ENCODE data around the gene ZNF277. TPM values are rescaled to one million over a fixed set of nuclear protein-coding genes. Genes with fewer than 3 reads are reported as not detected.

The ZNF277 gene
- total and polyA plus RNA-seq, 4 donors, result 18.2 to 52.5 (median 27.5) TPM

DNA sequence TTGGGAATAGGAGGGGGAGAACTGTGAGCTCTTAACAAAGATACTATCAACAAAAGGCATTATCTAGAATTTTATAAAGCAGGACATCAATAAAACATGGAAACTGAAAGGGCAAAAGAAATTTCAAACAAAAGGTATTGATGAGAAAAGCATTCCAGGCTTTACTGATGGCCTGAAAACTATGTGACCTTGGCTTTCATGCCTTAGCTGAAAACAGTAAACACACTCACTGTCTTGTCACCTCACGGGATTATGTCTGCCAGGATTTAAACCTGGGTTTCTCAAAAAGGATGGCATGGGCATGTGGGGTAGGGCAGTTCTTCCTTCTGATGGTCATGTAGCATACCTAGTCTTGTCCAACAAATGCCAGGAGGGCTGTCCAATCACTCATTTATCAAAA lies 23.2 kb upstream of the ZNF277 start:
- peaks cover 19% of the 10 kb centered on the region for H3K4me1 ChIP-seq (ENCODE audit: control insufficient read depth, insufficient read depth, low read length)
- no peaks in the 10 kb centered on the region for H3K27me3 ChIP-seq (ENCODE audit: control insufficient read depth, insufficient read depth, low read length)
- no peak for DNase-seq (ENCODE audit: low read depth in 4 of 6, low spot score in 6 of 6)
- no peaks in the 10 kb centered on the region for H3K36me3 ChIP-seq (ENCODE audit: control insufficient read depth, insufficient read depth, low read length)
- no peaks in the 10 kb centered on the region for H3K9me3 ChIP-seq (ENCODE audit: control insufficient read depth, insufficient read depth, low read length)
- H3K27ac ChIP-seq (ENCODE audit: low read depth, low read length), result peak overlapping the region; percentile 8
- no peak overlapping the region for H3K4me3 ChIP-seq (ENCODE audit: low read depth, low read length)
- WGBS (ENCODE audit: insufficient coverage), result no CpG with 5 or more reads among the region's 1 CpG

DNA sequence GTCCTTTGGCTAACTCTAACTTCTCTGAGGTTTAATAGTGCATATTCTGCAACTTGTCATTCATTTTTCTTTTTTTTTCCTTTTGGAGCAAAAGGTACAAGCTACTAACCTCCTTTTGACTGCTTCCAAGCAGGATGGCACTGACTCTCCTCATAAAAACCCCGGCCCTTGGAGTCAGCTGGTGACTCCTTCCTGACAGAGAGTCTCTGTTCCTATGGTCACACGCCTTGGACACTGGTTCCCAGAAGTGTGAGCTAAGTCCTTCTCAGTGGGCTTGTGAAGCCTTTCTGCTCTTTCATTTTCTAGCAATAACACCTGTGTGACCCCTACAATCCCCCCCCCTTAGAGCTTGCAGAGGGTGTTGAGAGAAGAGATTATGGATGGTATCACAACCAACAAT lies 22.0 kb upstream of the ZNF277 start:
- no peak overlapping the region for H3K4me3 ChIP-seq (ENCODE audit: low read depth, low read length)
- H3K27me3 ChIP-seq (ENCODE audit: control insufficient read depth, insufficient read depth, low read length), result no peaks in the 10 kb centered on the region
- WGBS (ENCODE audit: insufficient coverage), result 75% methylated on average over 1 of the region's 2 CpGs
- DNase-seq (ENCODE audit: low read depth in 4 of 6, low spot score in 6 of 6), result no peak
- no peaks in the 10 kb centered on the region for H3K36me3 ChIP-seq (ENCODE audit: control insufficient read depth, insufficient read depth, low read length)
- H3K9me3 ChIP-seq (ENCODE audit: control insufficient read depth, insufficient read depth, low read length), result no peaks in the 10 kb centered on the region
- H3K27ac ChIP-seq (ENCODE audit: low read depth, low read length), result no peak overlapping the region
- peaks cover 19% of the 10 kb centered on the region for H3K4me1 ChIP-seq (ENCODE audit: control insufficient read depth, insufficient read depth, low read length)

DNA sequence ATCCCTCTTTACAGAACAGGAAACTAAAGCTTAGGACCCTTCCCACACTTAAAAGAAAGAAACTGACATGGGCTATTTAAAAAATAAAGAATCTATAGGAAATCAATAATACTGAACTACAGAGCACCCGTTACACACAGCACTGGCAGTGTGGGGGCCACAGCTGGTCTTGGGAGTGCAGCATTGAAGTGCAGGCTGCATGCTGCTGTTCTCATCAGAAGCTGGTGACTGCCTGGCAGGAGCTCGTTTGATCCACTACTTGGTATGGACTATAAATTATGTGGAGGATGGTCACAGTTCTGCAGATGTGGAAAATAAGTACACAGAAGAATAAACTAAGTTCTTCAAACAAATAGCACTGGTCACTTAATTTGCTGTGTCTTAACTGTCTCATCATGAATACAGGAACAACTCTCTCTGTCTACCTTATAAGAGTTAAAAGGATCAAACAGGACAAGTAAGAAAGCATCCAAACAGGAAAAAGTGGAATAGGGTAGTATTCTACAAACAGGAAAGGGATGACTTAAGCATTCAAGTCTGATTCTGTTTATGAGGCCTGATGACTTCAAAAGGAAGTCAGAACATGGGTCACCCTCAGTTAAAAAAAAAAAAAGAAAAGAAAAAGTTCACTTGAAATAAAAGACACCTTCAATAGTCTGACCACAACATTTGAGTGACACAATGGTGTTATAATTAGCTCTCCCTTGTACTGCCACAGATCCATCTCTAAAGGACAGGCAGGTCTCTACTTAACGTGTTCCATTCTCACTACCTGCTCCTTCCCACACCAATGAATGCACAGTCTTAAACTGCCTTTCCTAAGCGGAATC lies 21.3 kb upstream of the ZNF277 start:
- Histone ChIP-seq H3K4me3 (ENCODE audit: low read depth, low read length) (no peak overlapping the region), H3K9me3 (ENCODE audit: control insufficient read depth, insufficient read depth, low read length) (no peaks in the 10 kb centered on the region), H3K36me3 (ENCODE audit: control insufficient read depth, insufficient read depth, low read length) (no peaks in the 10 kb centered on the region), H3K27ac (ENCODE audit: low read depth, low read length) (no peak overlapping the region), H3K27me3 (ENCODE audit: control insufficient read depth, insufficient read depth, low read length) (no peaks in the 10 kb centered on the region), H3K4me1 (ENCODE audit: control insufficient read depth, insufficient read depth, low read length) (peaks cover 18% of the 10 kb centered on the region)
- WGBS (ENCODE audit: insufficient coverage), result 56% methylated on average over 2 of the region's 4 CpGs
- no peak for DNase-seq (ENCODE audit: low read depth in 4 of 6, low spot score in 6 of 6)

DNA sequence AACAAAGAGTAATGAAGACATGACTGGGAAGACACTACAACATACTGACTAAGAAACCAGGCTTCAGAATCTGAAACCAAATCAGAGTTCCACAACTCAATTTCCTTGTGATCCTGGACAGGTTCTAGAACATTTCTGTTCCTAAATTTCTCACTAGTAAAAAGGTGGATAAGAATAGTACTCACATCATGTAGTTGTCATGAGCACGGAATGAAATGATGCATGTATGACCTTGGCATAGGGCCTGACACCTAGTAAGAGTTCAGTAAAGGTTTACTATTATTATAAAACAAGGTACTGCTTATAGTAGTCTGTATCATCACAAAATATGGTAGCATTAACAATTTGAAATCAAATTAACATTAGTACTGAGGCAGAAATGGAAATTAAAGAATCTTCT lies 20.2 kb upstream of the ZNF277 start:
- H3K36me3 ChIP-seq (ENCODE audit: control insufficient read depth, insufficient read depth, low read length), result no peaks in the 10 kb centered on the region
- WGBS (ENCODE audit: insufficient coverage), result no CpG with 5 or more reads among the region's 1 CpG
- peaks cover 14% of the 10 kb centered on the region for H3K4me1 ChIP-seq (ENCODE audit: control insufficient read depth, insufficient read depth, low read length)
- no peak overlapping the region for H3K4me3 ChIP-seq (ENCODE audit: low read depth, low read length)
- H3K27ac ChIP-seq (ENCODE audit: low read depth, low read length), result no peak overlapping the region
- H3K27me3 ChIP-seq (ENCODE audit: control insufficient read depth, insufficient read depth, low read length), result no peaks in the 10 kb centered on the region
- no peak for DNase-seq (ENCODE audit: low read depth in 4 of 6, low spot score in 6 of 6)
- H3K9me3 ChIP-seq (ENCODE audit: control insufficient read depth, insufficient read depth, low read length), result no peaks in the 10 kb centered on the region

DNA sequence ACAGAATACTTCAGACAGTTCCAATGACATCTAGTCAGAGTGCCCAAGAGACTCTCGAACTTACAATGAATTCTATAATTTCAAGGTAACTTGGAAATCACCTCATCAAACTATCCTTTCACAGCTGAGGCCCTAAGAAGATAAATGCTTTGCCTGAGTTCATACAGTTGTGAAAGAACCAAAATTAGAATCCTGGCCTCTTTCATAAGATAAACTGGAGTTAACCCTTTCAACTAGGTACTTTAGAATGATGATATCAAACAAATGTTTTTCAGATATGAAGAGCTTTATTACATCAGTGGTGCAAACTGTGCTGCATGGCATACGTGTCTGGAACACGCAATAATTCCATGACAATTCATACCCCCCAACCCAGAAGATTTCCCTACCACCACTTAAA lies 18.2 kb upstream of the ZNF277 start:
- Histone ChIP-seq H3K9me3 (ENCODE audit: control insufficient read depth, insufficient read depth, low read length) (no peaks in the 10 kb centered on the region), H3K27me3 (ENCODE audit: control insufficient read depth, insufficient read depth, low read length) (no peaks in the 10 kb centered on the region), H3K4me1 (ENCODE audit: control insufficient read depth, insufficient read depth, low read length) (peaks cover 9% of the 10 kb centered on the region), H3K36me3 (ENCODE audit: control insufficient read depth, insufficient read depth, low read length) (no peaks in the 10 kb centered on the region), H3K27ac (ENCODE audit: low read depth, low read length) (no peak overlapping the region), H3K4me3 (ENCODE audit: low read depth, low read length) (no peak overlapping the region)
- no peak for DNase-seq (ENCODE audit: low read depth in 4 of 6, low spot score in 6 of 6)
- no CpG with 5 or more reads among the region's 3 CpGs for WGBS (ENCODE audit: insufficient coverage)

DNA sequence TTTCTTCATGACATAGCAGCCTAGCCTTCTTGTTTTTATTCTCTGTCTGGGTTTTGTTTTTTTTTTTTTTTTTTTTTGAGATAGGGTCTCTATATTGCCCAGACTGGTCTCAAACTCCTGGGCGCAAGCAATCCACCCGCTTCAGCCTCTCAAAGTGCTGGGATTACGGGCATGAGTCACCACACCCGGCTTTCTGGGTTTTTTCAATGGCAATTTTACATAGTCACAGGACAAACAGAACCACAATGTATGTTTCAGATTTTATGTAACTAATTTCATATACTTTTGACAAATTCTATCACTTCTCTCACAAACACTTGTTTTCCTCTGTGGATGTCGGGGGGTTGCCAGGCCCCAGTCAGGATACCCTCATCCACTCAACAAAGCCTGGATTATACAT lies 16.8 kb upstream of the ZNF277 start:
- DNase-seq (ENCODE audit: low read depth in 4 of 6, low spot score in 6 of 6), result no peak
- Histone ChIP-seq H3K36me3 (ENCODE audit: control insufficient read depth, insufficient read depth, low read length) (no peaks in the 10 kb centered on the region), H3K4me3 (ENCODE audit: low read depth, low read length) (no peak overlapping the region), H3K4me1 (ENCODE audit: control insufficient read depth, insufficient read depth, low read length) (peaks cover 9% of the 10 kb centered on the region), H3K9me3 (ENCODE audit: control insufficient read depth, insufficient read depth, low read length) (no peaks in the 10 kb centered on the region), H3K27ac (ENCODE audit: low read depth, low read length) (no peak overlapping the region), H3K27me3 (ENCODE audit: control insufficient read depth, insufficient read depth, low read length) (no peaks in the 10 kb centered on the region)
- WGBS (ENCODE audit: insufficient coverage), result no CpG with 5 or more reads among the region's 5 CpGs

DNA sequence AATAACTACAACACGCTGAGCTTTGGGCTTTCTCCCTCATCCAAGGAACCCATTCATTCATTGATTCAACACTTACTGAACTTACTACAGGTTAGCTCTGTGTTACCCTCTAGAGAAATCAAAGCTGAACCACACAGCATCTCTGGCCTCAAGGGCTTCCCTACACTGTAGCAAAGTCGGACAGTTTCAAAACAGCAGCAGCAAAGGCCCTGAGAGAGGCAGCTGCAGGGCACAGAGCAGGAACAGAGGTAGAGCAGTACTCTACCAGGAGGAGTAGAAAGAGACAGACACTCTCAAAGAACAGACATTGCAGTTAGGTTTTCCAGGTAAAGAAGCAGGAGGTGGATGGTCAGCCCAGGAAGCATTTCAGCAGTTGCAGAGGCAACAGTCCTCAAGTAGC lies 16.4 kb upstream of the ZNF277 start:
- 83% methylated on average over 1 of the region's 2 CpGs for WGBS (ENCODE audit: insufficient coverage)
- no peaks in the 10 kb centered on the region for H3K27me3 ChIP-seq (ENCODE audit: control insufficient read depth, insufficient read depth, low read length)
- H3K9me3 ChIP-seq (ENCODE audit: control insufficient read depth, insufficient read depth, low read length), result no peaks in the 10 kb centered on the region
- H3K4me1 ChIP-seq (ENCODE audit: control insufficient read depth, insufficient read depth, low read length), result peaks cover 5% of the 10 kb centered on the region
- H3K4me3 ChIP-seq (ENCODE audit: low read depth, low read length), result no peak overlapping the region
- no peak overlapping the region for H3K27ac ChIP-seq (ENCODE audit: low read depth, low read length)
- H3K36me3 ChIP-seq (ENCODE audit: control insufficient read depth, insufficient read depth, low read length), result no peaks in the 10 kb centered on the region
- no peak for DNase-seq (ENCODE audit: low read depth in 4 of 6, low spot score in 6 of 6)

DNA sequence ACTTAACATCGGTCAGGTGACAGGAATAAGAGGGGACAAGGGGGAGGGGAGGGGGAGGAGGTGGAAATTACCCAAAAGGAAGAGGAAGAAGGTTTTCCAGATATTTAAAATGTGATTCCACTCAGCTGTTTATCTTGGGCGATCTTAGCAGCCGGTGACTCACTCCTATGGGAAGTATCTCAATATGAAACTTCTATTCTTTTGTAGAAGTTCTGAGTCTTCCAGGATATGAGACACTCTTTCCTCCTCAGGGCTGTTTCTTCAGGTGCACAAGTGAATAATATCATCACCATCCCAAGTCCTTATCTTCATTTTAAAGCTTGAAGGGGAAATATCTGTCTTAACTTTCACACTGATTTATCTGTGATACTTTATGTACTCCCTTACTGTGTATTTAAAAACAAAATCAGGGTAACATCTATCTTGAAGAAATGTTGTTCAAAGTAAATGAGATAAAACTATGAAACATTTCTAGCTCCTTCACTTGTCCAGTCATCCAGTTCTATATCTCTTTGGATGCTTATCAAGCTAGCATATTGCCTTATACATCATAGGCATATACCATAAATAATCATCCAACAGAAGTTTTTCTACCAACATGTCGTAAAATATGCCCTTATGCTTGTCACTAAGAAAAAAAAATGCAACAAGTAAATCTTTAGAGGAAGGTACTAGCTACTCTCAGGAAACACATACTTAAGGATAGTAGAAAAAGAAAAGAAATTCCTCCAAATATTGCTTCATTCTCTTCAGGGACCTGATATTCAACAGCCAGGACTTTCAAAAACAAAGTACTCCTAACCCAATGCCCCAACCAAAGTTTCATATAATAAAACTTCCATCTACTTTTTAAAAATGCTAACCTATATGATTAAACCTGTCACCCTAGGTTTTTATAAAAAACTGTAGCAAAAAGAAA lies 14.0 kb upstream of the ZNF277 start:
- H3K27ac ChIP-seq (ENCODE audit: low read depth, low read length), result no peak overlapping the region
- 100% methylated on average over 1 of the region's 4 CpGs for WGBS (ENCODE audit: insufficient coverage)

DNA sequence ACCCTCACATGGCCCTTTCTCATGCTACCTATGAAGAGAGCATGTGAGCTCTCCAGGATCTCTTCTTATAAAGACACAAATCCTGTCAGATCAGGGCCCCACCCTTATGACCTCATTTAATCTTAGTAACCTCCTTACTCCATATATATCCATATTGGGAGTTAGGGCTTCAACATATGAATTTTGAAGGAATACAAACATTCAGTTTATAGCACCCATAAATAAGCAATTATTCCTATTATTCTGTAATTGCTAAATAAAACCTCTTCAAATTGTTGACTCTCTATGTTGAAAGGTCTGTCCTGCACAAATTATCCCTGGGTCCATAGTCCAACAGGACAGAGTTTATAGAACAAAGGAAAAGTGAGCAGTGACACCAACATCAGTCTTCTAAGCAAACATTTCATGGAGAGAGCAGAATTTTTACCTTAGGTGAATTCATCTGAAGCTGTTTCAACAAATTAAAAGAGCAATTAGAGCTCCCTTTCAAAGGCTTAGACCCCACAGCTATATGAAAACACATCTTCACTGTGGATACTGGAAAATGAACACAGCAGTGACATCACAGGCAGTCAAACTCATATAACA lies 12.5 kb upstream of the ZNF277 start:
- no peaks in the 10 kb centered on the region for H3K36me3 ChIP-seq (ENCODE audit: control insufficient read depth, insufficient read depth, low read length)
- H3K27ac ChIP-seq (ENCODE audit: low read depth, low read length), result no peak overlapping the region
- no peaks in the 10 kb centered on the region for H3K9me3 ChIP-seq (ENCODE audit: control insufficient read depth, insufficient read depth, low read length)
- no peak for DNase-seq (ENCODE audit: low read depth in 4 of 6, low spot score in 6 of 6)
- H3K4me3 ChIP-seq (ENCODE audit: low read depth, low read length), result no peak overlapping the region
- H3K4me1 ChIP-seq (ENCODE audit: control insufficient read depth, insufficient read depth, low read length), result no peaks in the 10 kb centered on the region
- no peaks in the 10 kb centered on the region for H3K27me3 ChIP-seq (ENCODE audit: control insufficient read depth, insufficient read depth, low read length)

More for the DNA sequence above, 14.0 kb upstream of the ZNF277 start:
- H3K4me3 ChIP-seq (ENCODE audit: low read depth, low read length), result no peak overlapping the region
- H3K4me1 ChIP-seq (ENCODE audit: control insufficient read depth, insufficient read depth, low read length), result no peaks in the 10 kb centered on the region
- DNase-seq (ENCODE audit: low read depth in 4 of 6, low spot score in 6 of 6), result no peak
- H3K9me3 ChIP-seq (ENCODE audit: control insufficient read depth, insufficient read depth, low read length), result no peaks in the 10 kb centered on the region
- no peaks in the 10 kb centered on the region for H3K36me3 ChIP-seq (ENCODE audit: control insufficient read depth, insufficient read depth, low read length)
- H3K27me3 ChIP-seq (ENCODE audit: control insufficient read depth, insufficient read depth, low read length), result no peaks in the 10 kb centered on the region
